A549 (cell line): ENCODE measurements around the gene VEZT. TPM values are rescaled to one million over a fixed set of nuclear protein-coding genes. Genes with fewer than 3 reads are reported as not detected.
"Not testable (repeated sequence)": the region's sequence is repeated elsewhere in the genome, so short reads cannot be mapped to it uniquely, and the experiment has no call there.

Experiments used
- ATAC-seq, 2 experiments: fragments of 200-7000 bp in 1 of 2; fragments of >200 bp in 1 of 2; cut with Nextera tagmentation in 1 of 2; cut with Tn5 transposase in 1 of 2; 3 replicates each; pipeline versions ENCODE4 v1.8.0 to v1.9.1; 2018 to 2020; ENCODE audit warnings: mild to moderate bottlenecking in 1 of 2, moderate library complexity in 1 of 2
- CTCF ChIA-PET: fragments of 300-600 bp; sonication (Branson Sonifier 250); formaldehyde crosslinking; extraction: SDS; loops from one replicate; lab custom pipeline; 2021; ENCODE audit warnings: antibody characterized with exemption, inconsistent platforms; lab: Yijun Ruan, JAX
- POLR2A ChIA-PET: fragments of 350-600 bp; formaldehyde crosslinking; extraction: SDS; loops from one replicate; lab custom pipeline; 2021; ENCODE audit warnings: antibody characterized with exemption, inconsistent platforms; lab: Yijun Ruan, JAX
- DNase-seq, 2 experiments: peaks; one replicate each; pipeline versions ENCODE4 v3.0.0 to v3.0.0-alpha.2; 2011 to 2016; ENCODE audit warnings: low read depth in 1 of 2, low spot score in 1 of 2
- FAIRE-seq: peaks from 2 replicates; lab custom pipeline; 2011; peaks lifted over from hg19 to GRCh38; lab: Jason Lieb, UNC
- H3K27ac ChIP-seq, 2 experiments: fragments of >200 bp; sonication (Bioruptor Twin); formaldehyde crosslinking; 3 replicates each; pipeline ENCODE4 v1.5.1; 2016 to 2017
- H3K4me1 ChIP-seq: fragments of >200 bp; sonication (Bioruptor Twin); formaldehyde crosslinking; 3 replicates; pipeline ENCODE4 v1.6.1; 2016
- H3K4me2 ChIP-seq: fragments of >200 bp; sonication (Bioruptor Twin); formaldehyde crosslinking; 3 replicates; pipeline ENCODE4 v1.6.1; 2016
- H3K4me3 ChIP-seq: fragments of >200 bp; sonication (Bioruptor Twin); formaldehyde crosslinking; 3 replicates; pipeline ENCODE4 v1.5.1; 2016
- H3K9me3 ChIP-seq: fragments of >200 bp; sonication (Bioruptor Twin); formaldehyde crosslinking; 3 replicates; pipeline ENCODE4 v1.6.1; 2016
- EHMT2 ChIP-seq: fragments of 200-600 bp; sonication (generic); IDR thresholded peaks from 2 replicates; pipeline ENCODE4 v1.6.1; 2016; ENCODE audit warnings: antibody characterized with exemption, low read depth, mild to moderate bottlenecking, moderate library complexity
- FOSB ChIP-seq: fragments of 250-450 bp; sonication (Bioruptor Pico); IDR thresholded peaks from 2 replicates; pipeline ENCODE4 v1.5.0; 2020; ENCODE audit warnings: mild to moderate bottlenecking, moderate library complexity
- FOSL2 ChIP-seq, 2 experiments: fragments of 450-650 bp in 1 of 2; fragments of >200 bp in 1 of 2; sonication (Bioruptor Twin) in 1 of 2; formaldehyde crosslinking; IDR thresholded peaks; 2 replicates each; pipeline versions ENCODE4 v1.5.0 to v1.6.1; 2016 to 2020; ENCODE audit warnings: mild to moderate bottlenecking in 1 of 2, moderate library complexity in 1 of 2
- HOXA7 ChIP-seq: fragments of 250-450 bp; sonication (Bioruptor Pico); IDR thresholded peaks from 2 replicates; pipeline ENCODE4 v1.5.0; 2020; ENCODE audit warnings: mild to moderate bottlenecking, moderate library complexity
- HOXB13 ChIP-seq: fragments of 250-450 bp; sonication (Bioruptor Pico); IDR thresholded peaks from 2 replicates; pipeline ENCODE4 v1.5.0; 2020; ENCODE audit warnings: low read depth, mild to moderate bottlenecking, moderate library complexity
- JUN ChIP-seq, 2 experiments: fragments of >200 bp; sonication (Bioruptor Twin); formaldehyde crosslinking; IDR thresholded peaks; 2 replicates in 1 of 2; 3 replicates in 1 of 2; pipeline ENCODE4 v1.6.1; 2016 to 2017
- MAX ChIP-seq: IDR thresholded peaks from 2 replicates; pipeline ENCODE4 v1.6.1; 2012
- MAZ ChIP-seq: fragments of 150-350 bp; IDR thresholded peaks from 2 replicates; pipeline ENCODE4 v1.6.1; 2014; ENCODE audit warnings: antibody characterized with exemption, low read depth, low read length, borderline replicate concordance
- MYC ChIP-seq: IDR thresholded peaks from 2 replicates; pipeline ENCODE4 v1.6.1; 2012; ENCODE audit warnings: mild to moderate bottlenecking, inconsistent platforms, low read length, improper control_type of control experiment, borderline replicate concordance
- NR3C1 ChIP-seq: fragments of >200 bp; sonication (Bioruptor Twin); formaldehyde crosslinking; IDR thresholded peaks from 3 replicates; pipeline ENCODE4 v1.6.1; 2017
- RAD21 ChIP-seq, 2 experiments: fragments of >200 bp in 1 of 2; sonication (Bioruptor Twin) in 1 of 2; formaldehyde crosslinking in 1 of 2; IDR thresholded peaks in 1 of 2; conservative IDR thresholded peaks in 1 of 2; 2 replicates in 1 of 2; 3 replicates in 1 of 2; pipeline ENCODE4 v1.6.1; 2012 to 2018; ENCODE audit warnings: inconsistent platforms in 1 of 2
- RFX5 ChIP-seq: fragments of 450-650 bp; IDR thresholded peaks from 2 replicates; pipeline ENCODE4 v1.7.1; 2014; ENCODE audit warnings: antibody characterized with exemption, mild to moderate bottlenecking, moderate library complexity
- SMC3 ChIP-seq: fragments of >200 bp; sonication (Bioruptor Twin); formaldehyde crosslinking; IDR thresholded peaks from 3 replicates; pipeline ENCODE4 v1.6.1; 2018; ENCODE audit warnings: inconsistent platforms
- USF2 ChIP-seq: fragments of 450-650 bp; IDR thresholded peaks from 2 replicates; pipeline ENCODE4 v1.6.1; 2014; ENCODE audit warnings: antibody characterized with exemption
- ZFP36 ChIP-seq: fragments of 450-650 bp; IDR thresholded peaks from 2 replicates; pipeline ENCODE4 v1.6.1; 2014; ENCODE audit warnings: borderline replicate concordance; ENCODE audit not compliant: partially characterized antibody
- WGBS: methylation state at CpG from one replicate; pipeline ENCODE4 v1.1.6; 2017; ENCODE audit errors: missing lambda C conversion rate; 5-methylcytosine and 5-hydroxymethylcytosine counted together
- polyA plus RNA-seq, 4 experiments: library from polyadenylated mRNA; depleted of rRNA in 3 of 4; stranded (reverse); fragments of >200 nt; fragmentation: RNase III in 1 of 4; extraction: RNeasy Plus Mini Kit Qiagen cat#74134 plus additional on column Dnase treatment in 1 of 4; gene quantifications; 2 replicates in 3 of 4; 3 replicates in 1 of 4; pipeline ENCODE4 v1.2.3, GENCODE V29; 2011 to 2017
- TF ChIP-seq, protein P1 (sequence below): IDR thresholded peaks from 2 replicates; pipeline ENCODE4 v1.6.1; 2012

Gene VEZT
- polyA plus RNA-seq, 2 of the 4 experiments (the other 2 are of a cell fraction): 87.1 to 259 TPM

GRCh38 chr12:95192271-95192670 lies 25.3 kb upstream of the VEZT start:
- Histone ChIP-seq H3K9me3 (no peaks in the 10 kb centered on the region), H3K27ac (peak overlapping the region; percentile 19 to 60; a peak in 3 of 6 replicates), H3K4me2 (peak overlapping the region; percentile 17; the same call in 2 of the 3 replicates), H3K4me3 (no peak overlapping the region), H3K4me1 (peaks cover 65% of the 10 kb centered on the region)
- ATAC-seq: no peak
- TF ChIP-seq RFX5 (no peak), USF2 (no peak), RAD21 (conservative IDR thresholded peaks at IDR 0.05 in 1 of 2, IDR thresholded peaks at IDR 0.05 in 1 of 2) (no peak), MAX (no peak)
- DNase-seq: no peak
- CTCF ChIA-PET: interaction anchor here (1.1 to 2.0 kb wide), 4 partner anchors 10 to 76 kb away, joined by 3 to 6 read pairs (median 4); partner anchors contain the start of genes FGD6 and VEZT
- FAIRE-seq: no peak
- POLR2A ChIA-PET: no interaction called here

DNA sequence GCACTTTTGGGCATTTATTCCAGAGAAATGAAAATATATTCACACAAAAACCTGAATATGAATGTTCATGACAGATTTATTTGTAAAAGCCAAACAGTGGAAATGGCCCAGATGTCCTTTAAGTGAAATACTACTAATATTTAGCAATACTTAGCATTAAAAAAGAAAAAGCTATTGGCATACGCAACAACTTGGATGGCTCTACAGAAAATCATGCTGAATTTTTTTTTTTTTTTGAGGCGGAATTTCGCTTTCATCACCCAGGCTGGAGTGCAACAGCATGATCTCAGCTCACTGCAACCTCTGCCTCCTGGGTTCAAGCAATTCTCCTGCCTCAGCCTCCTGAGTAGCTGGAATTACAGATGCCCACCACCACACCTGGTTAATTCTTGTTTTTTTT lies 24.5 kb upstream of the VEZT start:
- Histone ChIP-seq H3K4me3 (no peak overlapping the region), H3K4me2 (no peak overlapping the region), H3K27ac (peak overlapping the region in 1 of 2 experiments; percentile 60; a peak in 2 of 6 replicates), H3K4me1 (peaks cover 64% of the 10 kb centered on the region), H3K9me3 (no peaks in the 10 kb centered on the region)
- ATAC-seq (no peak), FAIRE-seq (no peak), DNase-seq (no peak)
- TF ChIP-seq SMC3: no peak
- no peak for TF ChIP-seq HOXB13 (CRISPR knock-in tag)
- no peak for TF ChIP-seq MYC
- TF ChIP-seq EHMT2: no peak
- POLR2A ChIA-PET: no interaction called here
- WGBS: 97% methylated on average over 3 of the region's 3 CpGs
- CTCF ChIA-PET: interaction anchor here (1.2 to 2.0 kb wide), 2 partner anchors 9 to 77 kb away, joined by 4 read pairs; no protein-coding TSS in a partner anchor

GRCh38 chr12:95195122-95195521 lies 22.5 kb upstream of the VEZT start:
- no peak for TF ChIP-seq MAZ
- TF ChIP-seq ZFP36: no peak
- no peak for TF ChIP-seq FOSL2 (IDR thresholded peaks at IDR 0.05)
- no peak for TF ChIP-seq FOSL2 (CRISPR knock-in tag; IDR thresholded peaks at IDR 0.05)
- TF ChIP-seq MAX: no peak
- no peak for TF ChIP-seq RFX5
- TF ChIP-seq, protein P1, sequence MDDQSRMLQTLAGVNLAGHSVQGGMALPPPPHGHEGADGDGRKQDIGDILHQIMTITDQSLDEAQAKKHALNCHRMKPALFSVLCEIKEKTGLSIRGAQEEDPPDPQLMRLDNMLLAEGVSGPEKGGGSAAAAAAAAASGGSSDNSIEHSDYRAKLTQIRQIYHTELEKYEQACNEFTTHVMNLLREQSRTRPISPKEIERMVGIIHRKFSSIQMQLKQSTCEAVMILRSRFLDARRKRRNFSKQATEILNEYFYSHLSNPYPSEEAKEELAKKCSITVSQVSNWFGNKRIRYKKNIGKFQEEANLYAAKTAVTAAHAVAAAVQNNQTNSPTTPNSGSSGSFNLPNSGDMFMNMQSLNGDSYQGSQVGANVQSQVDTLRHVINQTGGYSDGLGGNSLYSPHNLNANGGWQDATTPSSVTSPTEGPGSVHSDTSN: no peak
- TF ChIP-seq FOSB: no peak
- no peak for TF ChIP-seq NR3C1
- no peak for TF ChIP-seq JUN (IDR thresholded peaks at IDR 0.05)
- TF ChIP-seq HOXA7 (CRISPR knock-in tag): no peak
- ChIA-PET CTCF (no interaction called here), POLR2A (interaction anchor here (1.4 kb wide), 1 partner anchor 122 kb away, joined by 3 read pairs; the partner anchor contains the start of gene NR2C1)
- peak overlapping the region in 1 of 2 experiments; percentile 71; a peak in 3 of 6 replicates for H3K27ac ChIP-seq
- H3K9me3 ChIP-seq: no peaks in the 10 kb centered on the region
- ATAC-seq (no peak), DNase-seq (no peak), FAIRE-seq (no peak)
- H3K4me1 ChIP-seq: peaks cover 64% of the 10 kb centered on the region
- H3K4me2 ChIP-seq: 0 out of 3 replicates have a peak overlapping the region, but pooled peaks have one; percentile 5
- WGBS: 79% methylated on average over 3 of the region's 3 CpGs
- no peak overlapping the region for H3K4me3 ChIP-seq

DNA sequence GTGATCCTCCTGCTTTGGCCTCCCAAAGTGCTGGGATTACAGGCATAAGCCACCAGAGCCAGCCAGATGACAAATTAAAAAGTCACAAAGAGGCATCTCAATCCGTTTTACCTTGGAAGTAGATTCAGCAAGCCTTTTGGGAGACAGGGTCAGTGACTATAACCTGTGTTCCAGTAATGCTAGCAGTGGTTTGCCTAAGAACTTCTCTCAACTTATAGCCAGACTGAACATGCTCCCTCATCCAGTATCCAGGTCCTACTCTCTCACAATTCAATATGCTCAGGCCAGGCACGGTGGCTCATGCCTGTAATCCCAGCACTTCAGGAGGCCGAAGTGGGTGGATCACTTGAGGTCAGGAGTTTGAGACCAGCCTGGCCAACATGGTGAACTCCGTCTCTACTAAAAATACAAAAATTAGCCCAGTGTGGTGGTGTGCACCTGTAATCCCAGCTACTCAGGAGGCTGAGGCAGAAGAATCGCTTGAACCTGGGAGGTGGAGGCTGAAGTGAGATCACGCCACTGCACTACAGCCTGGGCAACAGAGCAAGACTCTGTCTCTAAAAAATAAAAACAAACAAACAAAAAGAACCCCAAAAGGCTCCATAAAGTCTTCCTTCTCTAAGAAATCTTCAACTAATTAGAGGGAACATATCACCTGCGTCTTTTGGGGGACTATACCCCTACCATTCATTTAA lies 20.6 kb upstream of the VEZT start:
- Histone ChIP-seq H3K4me1 (peaks cover 56% of the 10 kb centered on the region), H3K27ac (peak overlapping the region; percentile 95 to 99; a peak in 4 of 6 replicates)
- not testable (repeated sequence) for H3K9me3 ChIP-seq, DNase-seq, ATAC-seq, FAIRE-seq, H3K4me3 ChIP-seq, H3K4me2 ChIP-seq
- CTCF ChIA-PET: interaction anchor here (1.0 to 6.2 kb wide), 4 partner anchors 10 to 138 kb away, joined by 3 to 47 read pairs (median 12); partner anchors contain the start of genes FGD6 and VEZT
- 93% methylated on average over 7 of the region's 7 CpGs for WGBS
- POLR2A ChIA-PET: interaction anchor here (0.9 kb wide), 1 partner anchor 20 kb away, joined by 4 read pairs; the partner anchor contains the start of genes FGD6 and VEZT
